ENCODE data around the gene JUP.

GRCh38 chr17:41777574-41778188 lies 8.8 kb downstream of the JUP start:
- TF ChIP-seq CREB1 (IDR thresholded peaks at IDR 0.05; ENCODE audit: low read depth) (peak; percentile 56; the same call in 1 of the 2 replicates), TAF1 (IDR thresholded peaks at IDR 0.05; ENCODE audit: low read depth) (no peak)
